ENCODE data around the gene STAC. TPM values are rescaled to one million over a fixed set of nuclear protein-coding genes. Genes with fewer than 3 reads are reported as not detected.

STAC gene
- total RNA-seq, 3 donors from 2014 or later, result 0.43 to 4.5 TPM; not detected in 1

GRCh38 chr3:36379872-36380220 is 458 bp upstream of the STAC start:
- Histone ChIP-seq H3K9me3 (no peaks in the 10 kb centered on the region), H3K4me1 (ENCODE audit: low read depth) (peaks cover 4% of the 10 kb centered on the region), H3K36me3 (ENCODE audit: low read depth) (no peaks in the 10 kb centered on the region), H3K4me3 (no peak overlapping the region)
- DNase-seq, result no peak
- no peak for ATAC-seq
- no peak for TF ChIP-seq CTCF (IDR thresholded peaks at IDR 0.05)
- intact Hi-C loops (cut with DNase I, micrococcal nuclease), result no loop called here

GRCh38 chr3:36381311-36381956 is 1.1 kb downstream of the STAC start:
- Histone ChIP-seq H3K36me3 (ENCODE audit: low read depth) (no peaks in the 10 kb centered on the region), H3K4me1 (ENCODE audit: low read depth) (peaks cover 4% of the 10 kb centered on the region), H3K9me3 (no peaks in the 10 kb centered on the region), H3K4me3 (no peak overlapping the region)
- ATAC-seq (no peak), DNase-seq (no peak)
- no peak for TF ChIP-seq CTCF (IDR thresholded peaks at IDR 0.05)
- intact Hi-C loops (cut with DNase I, micrococcal nuclease), result no loop called here

- intact Hi-C loops (cut with DNase I, micrococcal nuclease), result no loop called here
These were observed 13.3 kb downstream of the STAC start for GRCh38 chr3:36393563-36393962.

GRCh38 chr3:36394176-36394575 is 13.9 kb downstream of the STAC start:
- no peaks in the 10 kb centered on the region for H3K36me3 ChIP-seq (ENCODE audit: low read depth)
- DNase-seq (no peak), ATAC-seq (no peak)
- intact Hi-C loops (cut with DNase I, micrococcal nuclease), result no loop called here
- no peak overlapping the region for H3K4me3 ChIP-seq
- H3K9me3 ChIP-seq, result no peaks in the 10 kb centered on the region
- no peaks in the 10 kb centered on the region for H3K4me1 ChIP-seq (ENCODE audit: low read depth)
- no peak for TF ChIP-seq CTCF (IDR thresholded peaks at IDR 0.05)

More at GRCh38 chr3:36393563-36393962, 13.3 kb downstream of the STAC start:
- Histone ChIP-seq H3K36me3 (ENCODE audit: low read depth) (no peaks in the 10 kb centered on the region), H3K4me3 (no peak overlapping the region), H3K9me3 (no peaks in the 10 kb centered on the region), H3K4me1 (ENCODE audit: low read depth) (no peaks in the 10 kb centered on the region)
- no peak for TF ChIP-seq CTCF (IDR thresholded peaks at IDR 0.05)
- no peak for DNase-seq
- no peak for ATAC-seq

- H3K9me3 ChIP-seq, result no peaks in the 10 kb centered on the region
- no peak overlapping the region for H3K4me3 ChIP-seq
- no peaks in the 10 kb centered on the region for H3K36me3 ChIP-seq (ENCODE audit: low read depth)
- no peaks in the 10 kb centered on the region for H3K4me1 ChIP-seq (ENCODE audit: low read depth)
- TF ChIP-seq CTCF (IDR thresholded peaks at IDR 0.05), result no peak
- no peak for ATAC-seq
- no peak for DNase-seq
- intact Hi-C loops (cut with DNase I, micrococcal nuclease), result no loop called here
These were observed 17.5 kb downstream of the STAC start for GRCh38 chr3:36397841-36398240.

GRCh38 chr3:36399933-36400332 is 19.6 kb downstream of the STAC start:
- no peaks in the 10 kb centered on the region for H3K4me1 ChIP-seq (ENCODE audit: low read depth)
- no peak for TF ChIP-seq CTCF (IDR thresholded peaks at IDR 0.05)
- ATAC-seq, result no peak
- H3K9me3 ChIP-seq, result no peaks in the 10 kb centered on the region
- no peaks in the 10 kb centered on the region for H3K36me3 ChIP-seq (ENCODE audit: low read depth)
- no peak for DNase-seq
- intact Hi-C loops (cut with DNase I, micrococcal nuclease), result no loop called here
- H3K4me3 ChIP-seq, result no peak overlapping the region
